GM12873 (cell line): ENCODE measurements around the gene URB1.

Experiments
- TF ChIP-seq, protein P1 (sequence below): IDR thresholded peaks from 2 replicates; pipeline ENCODE4 v1.5.1; 2012; ENCODE audit warnings: low read depth, mild to moderate bottlenecking, moderate library complexity, low read length, control low read depth; ENCODE audit not compliant: insufficient read depth; ENCODE audit errors: missing control alignments

URB1 gene

DNA sequence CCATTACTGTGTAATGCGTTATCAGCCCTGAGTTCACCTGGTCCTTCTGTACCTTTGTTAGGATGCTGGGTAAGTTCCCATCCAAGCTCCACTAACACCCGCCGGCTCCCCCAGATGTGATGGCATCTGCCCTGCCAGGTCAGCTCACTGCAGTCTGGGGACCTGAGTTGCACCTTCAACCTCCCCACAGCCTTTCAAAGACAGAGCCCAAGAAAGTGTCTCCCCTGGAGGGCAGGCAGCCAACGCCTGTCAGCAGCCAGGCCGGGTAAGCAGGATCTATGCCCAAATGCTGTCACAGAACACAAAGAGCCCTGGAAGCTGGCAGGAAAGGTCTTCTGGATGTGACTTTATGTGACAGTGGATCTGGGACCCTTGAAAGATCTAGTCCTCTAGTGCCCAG, 80.5 kb downstream of the URB1 start:
- TF ChIP-seq, protein P1, sequence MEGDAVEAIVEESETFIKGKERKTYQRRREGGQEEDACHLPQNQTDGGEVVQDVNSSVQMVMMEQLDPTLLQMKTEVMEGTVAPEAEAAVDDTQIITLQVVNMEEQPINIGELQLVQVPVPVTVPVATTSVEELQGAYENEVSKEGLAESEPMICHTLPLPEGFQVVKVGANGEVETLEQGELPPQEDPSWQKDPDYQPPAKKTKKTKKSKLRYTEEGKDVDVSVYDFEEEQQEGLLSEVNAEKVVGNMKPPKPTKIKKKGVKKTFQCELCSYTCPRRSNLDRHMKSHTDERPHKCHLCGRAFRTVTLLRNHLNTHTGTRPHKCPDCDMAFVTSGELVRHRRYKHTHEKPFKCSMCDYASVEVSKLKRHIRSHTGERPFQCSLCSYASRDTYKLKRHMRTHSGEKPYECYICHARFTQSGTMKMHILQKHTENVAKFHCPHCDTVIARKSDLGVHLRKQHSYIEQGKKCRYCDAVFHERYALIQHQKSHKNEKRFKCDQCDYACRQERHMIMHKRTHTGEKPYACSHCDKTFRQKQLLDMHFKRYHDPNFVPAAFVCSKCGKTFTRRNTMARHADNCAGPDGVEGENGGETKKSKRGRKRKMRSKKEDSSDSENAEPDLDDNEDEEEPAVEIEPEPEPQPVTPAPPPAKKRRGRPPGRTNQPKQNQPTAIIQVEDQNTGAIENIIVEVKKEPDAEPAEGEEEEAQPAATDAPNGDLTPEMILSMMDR: no peak

DNA sequence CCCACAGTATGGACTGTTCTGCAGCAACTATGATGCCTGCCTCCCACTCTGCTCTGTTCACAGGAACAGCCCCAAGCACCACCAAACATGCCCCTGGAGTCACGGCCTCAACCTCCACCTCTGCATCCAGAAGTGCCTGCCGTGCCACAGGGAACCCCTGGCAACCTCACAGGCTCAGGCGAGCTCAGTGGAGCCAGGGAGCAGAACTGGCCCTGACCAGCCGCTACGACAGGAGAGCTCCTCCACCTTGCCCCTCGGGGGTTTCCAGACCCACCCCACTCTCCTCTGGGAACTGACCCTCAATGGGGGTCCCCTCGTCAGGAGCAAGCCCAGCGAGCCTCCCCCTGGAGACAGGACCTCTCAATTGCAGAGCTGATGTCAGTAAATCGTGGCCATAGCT, 81.2 kb downstream of the URB1 start:
- TF ChIP-seq, protein P1: no peak

DNA sequence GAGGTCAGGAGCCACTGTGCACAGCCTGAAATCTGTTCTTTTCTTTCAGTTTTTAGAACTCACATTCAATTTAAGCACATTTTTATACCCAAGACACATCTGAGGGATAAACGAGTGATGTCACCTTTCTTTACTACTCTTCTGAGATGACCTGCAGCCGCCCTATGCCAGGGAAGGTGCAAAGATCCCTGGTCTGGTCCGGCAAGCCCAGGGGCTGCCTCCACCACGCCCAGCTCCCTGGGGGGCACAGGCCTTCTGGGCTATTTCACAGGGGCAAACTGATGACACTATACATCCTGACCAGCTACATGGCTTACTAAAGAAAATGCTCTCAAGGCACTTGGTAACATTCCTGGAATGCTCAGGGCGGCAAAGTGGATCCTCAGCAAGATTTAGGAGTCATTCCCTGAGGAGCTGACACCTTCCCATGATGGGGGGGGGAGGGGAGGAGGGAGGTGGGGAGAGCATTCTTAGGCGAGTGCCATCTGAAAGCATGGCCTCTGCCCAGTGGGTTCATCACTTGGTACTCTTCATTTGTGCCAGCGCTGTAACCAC, 82.8 kb downstream of the URB1 start:
- TF ChIP-seq, protein P1: no peak

DNA sequence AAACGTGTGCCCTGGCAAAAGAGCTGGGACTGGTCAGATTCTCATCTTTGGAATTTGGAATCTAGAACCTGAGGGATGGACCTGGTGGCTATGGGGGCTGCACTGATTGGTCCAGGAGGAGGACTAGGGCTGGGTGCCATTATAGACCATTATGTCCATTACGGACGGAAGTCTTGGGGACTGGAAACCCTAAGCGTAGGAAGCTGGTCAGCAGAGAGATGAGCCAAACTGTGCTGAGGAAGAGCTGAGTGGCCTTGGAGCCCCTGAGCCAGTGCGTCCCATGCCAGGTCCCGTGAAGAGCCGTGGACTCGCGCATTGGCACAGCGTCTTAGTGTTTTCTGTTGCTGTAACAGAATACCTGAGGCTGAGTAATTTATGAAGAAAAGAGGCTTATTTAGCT, 84.1 kb downstream of the URB1 start:
- TF ChIP-seq, protein P1: no peak

DNA sequence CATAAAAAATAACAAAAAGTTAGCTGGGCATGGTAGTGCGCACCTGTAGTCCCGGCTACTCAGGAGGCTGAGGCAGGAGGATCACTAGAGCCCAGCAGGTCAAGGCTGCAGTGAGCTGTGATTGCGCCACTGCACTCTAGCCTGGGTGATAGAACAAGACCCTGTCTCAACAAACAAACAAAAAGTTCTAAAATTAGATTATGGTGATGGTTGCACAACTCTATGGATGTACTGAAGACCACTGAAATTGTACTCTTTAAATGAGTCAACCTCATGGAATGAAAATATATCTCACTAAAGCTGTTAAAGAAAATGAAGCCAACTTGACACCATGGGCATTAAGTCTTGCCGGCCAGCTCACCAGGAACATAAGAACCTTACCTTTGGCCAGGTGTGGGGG, 85.1 kb downstream of the URB1 start:
- TF ChIP-seq, protein P1: no peak

DNA sequence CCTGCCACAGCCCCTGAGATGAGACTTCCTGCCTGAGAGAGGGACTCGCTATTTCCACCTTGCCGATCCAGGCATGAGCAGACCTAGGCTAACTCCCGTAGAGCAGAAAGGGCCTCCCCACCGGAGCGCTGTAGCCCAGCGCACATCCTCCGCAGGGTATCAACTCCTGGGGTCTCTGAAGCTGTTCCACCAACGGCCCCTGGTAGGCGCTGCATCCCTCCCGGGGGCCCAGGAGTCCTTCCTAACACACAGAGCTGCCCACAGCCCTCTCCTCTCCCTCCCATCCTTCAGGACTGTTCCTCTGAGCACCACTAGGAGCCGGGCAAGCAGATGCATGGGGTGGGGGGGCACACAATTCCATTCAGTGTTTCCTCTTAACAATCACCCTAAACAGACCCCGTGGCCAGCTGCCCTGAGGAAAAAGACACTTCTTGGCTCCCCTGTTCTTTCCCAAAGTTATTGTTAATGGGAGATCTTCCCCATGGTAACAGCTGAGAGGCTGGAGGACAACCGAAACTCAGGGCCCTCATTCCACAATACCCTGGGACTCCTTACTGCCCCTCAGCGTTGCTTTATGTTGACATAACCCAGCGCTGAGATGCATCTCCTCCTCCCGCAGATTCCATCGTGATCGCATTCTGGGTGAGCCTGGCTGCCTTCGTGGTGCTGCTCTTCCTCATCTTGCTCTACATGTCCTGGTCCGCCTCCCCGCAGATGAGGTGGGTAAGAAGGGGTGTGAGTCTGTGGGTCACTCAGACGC, 86.6 kb downstream of the URB1 start:
- TF ChIP-seq, protein P1: peak; percentile 36

DNA sequence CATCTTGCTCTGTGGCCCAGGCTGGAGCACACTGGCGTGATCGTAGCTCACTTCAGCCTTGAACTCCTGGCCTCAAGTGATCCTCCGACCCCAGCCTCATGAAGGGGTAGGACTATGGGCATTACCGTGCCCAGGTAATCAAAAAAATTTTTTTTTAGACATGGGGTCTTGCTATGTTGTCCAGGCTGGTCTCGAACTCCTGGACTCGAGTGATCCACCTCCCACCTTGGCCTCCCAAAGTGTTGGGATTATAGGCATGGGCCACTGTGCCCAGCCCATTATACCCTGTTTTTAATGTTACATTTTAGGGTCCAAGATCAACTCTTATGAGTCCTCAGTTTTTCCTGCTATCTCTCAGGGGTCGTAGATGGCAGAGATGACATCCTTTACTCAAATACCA, 87.8 kb downstream of the URB1 start:
- TF ChIP-seq, protein P1: no peak
